Hematopoietic multipotent progenitor cell treated with erythropoietin and hydrocortisone succinate and interleukin-3 and kit ligand, for 8 days (in vitro differentiated cells): ENCODE results near the gene ZPR1.

Experiments used
- DNase-seq: peaks from one replicate; pipeline ENCODE4 v3.0.0-alpha.2; 2015

ZPR1 gene

GRCh38 chr11:116742104-116742503 is 45.7 kb downstream of the ZPR1 start:
- no peak for DNase-seq

- DNase-seq = no peak
Measured at GRCh38 chr11:116740741-116741140, 47.1 kb downstream of the ZPR1 start.

GRCh38 chr11:116738975-116739374 is 48.8 kb downstream of the ZPR1 start:
- DNase-seq = no peak

GRCh38 chr11:116736763-116737162 is 51.1 kb downstream of the ZPR1 start:
- DNase-seq = peak; percentile 44

- no peak for DNase-seq
Measured at GRCh38 chr11:116733969-116734508, 53.8 kb downstream of the ZPR1 start.

- DNase-seq = no peak
Measured at GRCh38 chr11:116733043-116733755, 54.6 kb downstream of the ZPR1 start.

- peak; percentile 69 for DNase-seq
Measured at GRCh38 chr11:116732271-116733042, 55.4 kb downstream of the ZPR1 start.

GRCh38 chr11:116731821-116732220 is 56.0 kb downstream of the ZPR1 start:
- no peak for DNase-seq

- DNase-seq = no peak
Measured at GRCh38 chr11:116731097-116731761, 56.6 kb downstream of the ZPR1 start.

- no peak for DNase-seq
Measured at GRCh38 chr11:116730601-116731000, 57.2 kb downstream of the ZPR1 start.

GRCh38 chr11:116730241-116730561 is 57.6 kb downstream of the ZPR1 start:
- DNase-seq = no peak

- no peak for DNase-seq
Measured at GRCh38 chr11:116729501-116730240, 58.2 kb downstream of the ZPR1 start.

GRCh38 chr11:116727990-116728389 is 59.8 kb downstream of the ZPR1 start:
- DNase-seq = no peak

- no peak for DNase-seq
Measured at GRCh38 chr11:116725434-116726221, 62.2 kb downstream of the ZPR1 start.

GRCh38 chr11:116724813-116725212 is 63.0 kb downstream of the ZPR1 start:
- no peak for DNase-seq
